Activated T-helper 17 cell treated with anti-CD3 and anti-CD28 coated beads, Interleukin-2, amount 50 U/mL, for 72 hours (primary cell): ENCODE data around the gene ITPR1. TPM values are rescaled to one million over a fixed set of nuclear protein-coding genes. Genes with fewer than 3 reads are reported as not detected.

Experiments used
- ATAC-seq: fragments of 150-1000 bp; cut with Tn5 transposase; replicated peaks from 2 replicates; pipeline ENCODE4 v1.10.0; 2021; ENCODE audit warnings: mild to moderate bottlenecking, moderate library complexity
- H3K27ac Mint-ChIP-seq: one replicate; pipeline ENCODE4 v1.8.0; 2022; ENCODE audit warnings: mixed read lengths
- H3K27me3 Mint-ChIP-seq: one replicate; pipeline ENCODE4 v1.8.0; 2022; ENCODE audit warnings: mixed read lengths
- H3K36me3 Mint-ChIP-seq: one replicate; pipeline ENCODE4 v1.8.0; 2022; ENCODE audit warnings: low read depth, mild to moderate bottlenecking, mixed read lengths
- H3K4me1 Mint-ChIP-seq: one replicate; pipeline ENCODE4 v1.8.0; 2022; ENCODE audit warnings: mixed read lengths
- H3K4me3 Mint-ChIP-seq: one replicate; pipeline ENCODE4 v1.8.0; 2022; ENCODE audit warnings: mild to moderate bottlenecking, mixed read lengths
- H3K9me3 Mint-ChIP-seq: one replicate; pipeline ENCODE4 v1.8.0; 2022; ENCODE audit warnings: mixed read lengths
- total RNA-seq, 2 donors: library from RNA; stranded (reverse); gene quantifications; one replicate each; pipeline ENCODE4 v1.2.3, GENCODE V29; 2022

The ITPR1 gene
- total RNA-seq, 2 donors from 2014 or later = 78.5 to 84.6 TPM

DNA sequence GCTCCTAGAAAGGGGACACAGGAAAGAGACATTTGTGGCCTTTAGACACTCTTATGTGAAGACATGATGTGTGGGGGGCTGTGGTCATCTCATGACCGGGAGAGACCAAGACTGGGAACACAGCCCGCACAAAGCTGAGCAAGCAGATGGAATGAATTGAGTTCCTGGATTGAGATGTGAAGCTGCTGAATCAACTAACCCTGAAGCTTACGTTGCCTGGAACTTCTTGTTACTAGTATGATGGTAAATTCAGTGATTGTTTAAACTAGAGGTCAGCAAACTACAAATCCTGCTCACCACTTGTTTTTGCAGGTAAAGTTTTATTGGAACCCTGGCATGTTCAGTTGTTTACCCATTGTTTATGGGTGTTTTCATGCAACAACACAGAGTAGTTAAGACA, 402.7 kb downstream of the ITPR1 start:
- Mint-ChIP-seq H3K36me3 (no peaks in the 10 kb centered on the region), H3K4me1 (peaks cover 28% of the 10 kb centered on the region), H3K27me3 (no peaks in the 10 kb centered on the region), H3K27ac (no peak overlapping the region), H3K4me3 (no peak overlapping the region), H3K9me3 (peaks cover 3% of the 10 kb centered on the region)
- ATAC-seq = no peak

Other genes with a start within 250 kb of the ITPR1 start
- gene SETMAR, start 190.0 kb upstream of the ITPR1 start, total RNA-seq = 10 to 100 TPM in 1 of 2 donors, 1 to 10 TPM in 1; 7.1 to 12.4 TPM
- 1 to 10 TPM; 5.9 to 7.6 TPM for gene SUMF1, start 26.1 kb upstream of the ITPR1 start, total RNA-seq